ENCODE data around the gene UBIAD1. TPM values are rescaled to one million over a fixed set of nuclear protein-coding genes. Genes with fewer than 3 reads are reported as not detected.
A peak's percentile ranks its signal among the peaks of the same experiment; 100 is the strongest.

The UBIAD1 gene
- total and polyA plus RNA-seq, 2 experiments from 2014 or later = 13.7 to 31.6 TPM

- Histone ChIP-seq H3K9me2 (ENCODE audit: insufficient read depth) (no peaks in the 10 kb centered on the region), H3K4me2 (no peak overlapping the region), H3K4me3 (no peak overlapping the region), H4K20me1 (replicated peaks; ENCODE audit: insufficient read depth) (no peaks in the 10 kb centered on the region), H3K4me1 (ENCODE audit: insufficient read depth) (peaks cover 21% of the 10 kb centered on the region), H2AFZ (no peak overlapping the region; the same call in 1 of the 2 replicates), H3F3A (replicated peaks; ENCODE audit: low read depth) (peaks cover 11% of the 10 kb centered on the region), H3K36me3 (ENCODE audit: insufficient read depth) (no peaks in the 10 kb centered on the region), H3K27me3 (ENCODE audit: insufficient read depth) (no peaks in the 10 kb centered on the region), H3K27ac (ENCODE audit: low read depth) (no peak overlapping the region), H3K79me2 (replicated peaks; ENCODE audit: insufficient read depth) (no peaks in the 10 kb centered on the region)
- Mint-ChIP-seq H3K4me1 (peaks cover 40% of the 10 kb centered on the region), H3K27ac (0 out of 2 replicates have a peak overlapping the region, but pooled peaks have one; percentile 20), H3K9me3 (no peaks in the 10 kb centered on the region; the same call in 2 of the 3 replicates), H3K4me3 (no peak overlapping the region), H3K36me3 (ENCODE audit: low read depth) (no peaks in the 10 kb centered on the region; the same call in 2 of the 3 replicates), H3K27me3 (ENCODE audit: insufficient read depth, low read depth, poor library complexity) (peaks cover 19% of the 10 kb centered on the region)
- no peak for TF ChIP-seq EZH2phosphoT487 (IDR thresholded peaks at IDR 0.05; ENCODE audit: unreplicated experiment)
- no peak for TF ChIP-seq ETS1 (IDR thresholded peaks at IDR 0.05)
- no peak for TF ChIP-seq ZNF331 (CRISPR knock-in tag; IDR thresholded peaks at IDR 0.05; ENCODE audit: low read depth)
- no peak for TF ChIP-seq CREB1 (CRISPR knock-in tag; IDR thresholded peaks at IDR 0.05; ENCODE audit: low read depth)
- no peak for TF ChIP-seq POLR2AphosphoS5 (IDR thresholded peaks at IDR 0.05; ENCODE audit: low read depth)
- no peak for TF ChIP-seq STAT1 (IDR thresholded peaks at IDR 0.05; ENCODE audit: unreplicated experiment)
- ATAC-seq (no peak), DNase-seq (ENCODE audit: low spot score) (no peak)
Measured at GRCh38 chr1:11335417-11336056, 62.5 kb downstream of the UBIAD1 start.

GRCh38 chr1:11337580-11338073 lies 64.6 kb downstream of the UBIAD1 start:
- Mint-ChIP-seq H3K4me1 (peaks cover 43% of the 10 kb centered on the region), H3K27me3 (ENCODE audit: insufficient read depth, low read depth, poor library complexity) (peaks cover 24% of the 10 kb centered on the region), H3K4me3 (no peak overlapping the region), H3K27ac (0 out of 2 replicates have a peak overlapping the region, but pooled peaks have one; percentile 52), H3K36me3 (ENCODE audit: low read depth) (no peaks in the 10 kb centered on the region; the same call in 2 of the 3 replicates), H3K9me3 (no peaks in the 10 kb centered on the region; the same call in 2 of the 3 replicates)
- no peaks in the 10 kb centered on the region for H3K27me3 ChIP-seq (ENCODE audit: insufficient read depth)
- no peak overlapping the region for H3K4me2 ChIP-seq
- H3F3A ChIP-seq (replicated peaks; ENCODE audit: low read depth) = peaks cover 11% of the 10 kb centered on the region
- peak overlapping the region; percentile 96; the same call in 1 of the 2 replicates for H2AFZ ChIP-seq
- H3K27ac ChIP-seq (ENCODE audit: low read depth) = no peak overlapping the region
- H3K79me2 ChIP-seq (replicated peaks; ENCODE audit: insufficient read depth) = no peaks in the 10 kb centered on the region
- H3K4me1 ChIP-seq (ENCODE audit: insufficient read depth) = peaks cover 24% of the 10 kb centered on the region
- no peak overlapping the region for H3K4me3 ChIP-seq
- DNase-seq (ENCODE audit: low spot score) (peak; percentile 82), ATAC-seq (peak; percentile 76)
- no peaks in the 10 kb centered on the region for H3K9me2 ChIP-seq (ENCODE audit: insufficient read depth)
- H3K36me3 ChIP-seq (ENCODE audit: insufficient read depth) = no peaks in the 10 kb centered on the region
- no peaks in the 10 kb centered on the region for H4K20me1 ChIP-seq (replicated peaks; ENCODE audit: insufficient read depth)
- no peak for TF ChIP-seq JUNB (IDR thresholded peaks at IDR 0.05; ENCODE audit: unreplicated experiment)
- no peak for TF ChIP-seq STAT1 (IDR thresholded peaks at IDR 0.05; ENCODE audit: unreplicated experiment)
- no peak for TF ChIP-seq ZNF462 (CRISPR knock-in tag; IDR thresholded peaks at IDR 0.05)
- TF ChIP-seq CTCF (conservative IDR thresholded peaks at IDR 0.05; ENCODE audit: low read depth in 2 of 2) = peak; percentile 88 to 98
